GM12892 (cell line): ENCODE results near the gene PAAF1.
A peak's percentile ranks its signal among the peaks of the same experiment; 100 is the strongest.
"Not testable (repeated sequence)": the region's sequence is repeated elsewhere in the genome, so short reads cannot be mapped to it uniquely, and the experiment has no call there.

ENCODE experiments used
- DNase-seq: peaks from one replicate; pipeline ENCODE4 v3.0.0; 2011; ENCODE audit not compliant: insufficient read length
- FAIRE-seq: peaks from 2 replicates; lab custom pipeline; 2011; peaks lifted over from hg19 to GRCh38; lab: Jason Lieb, UNC
- POLR2A ChIP-seq: IDR thresholded peaks from 2 replicates; pipeline ENCODE4 v1.6.1; 2011; ENCODE audit warnings: low read depth, low read length, control low read depth
- POLR2AphosphoS5 ChIP-seq: IDR thresholded peaks from 2 replicates; pipeline ENCODE4 v1.6.1; 2011; ENCODE audit warnings: low read depth, low read length, control low read depth
- TAF1 ChIP-seq: IDR thresholded peaks from 2 replicates; pipeline ENCODE4 v1.6.1; 2011; ENCODE audit warnings: low read depth, mild to moderate bottlenecking, control low read depth, low read length, borderline replicate concordance

The PAAF1 gene

DNA sequence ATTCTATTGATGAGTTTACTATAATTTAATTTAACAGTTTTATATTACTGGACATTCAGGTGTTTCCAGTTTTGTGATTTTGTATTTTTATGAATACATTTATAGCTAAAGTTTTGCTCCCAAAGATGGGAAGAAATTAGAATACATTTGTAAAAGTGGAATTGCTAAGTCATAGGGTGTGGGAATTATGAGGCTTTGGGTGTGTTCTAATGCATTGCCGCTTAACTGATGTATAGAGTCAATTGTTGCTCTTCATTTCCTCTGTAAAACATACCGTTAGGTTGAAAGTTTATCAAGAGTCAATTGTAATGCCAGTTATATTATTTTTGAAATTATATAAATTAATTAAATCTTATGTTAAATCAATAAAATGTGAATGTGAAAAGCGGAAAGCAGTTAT lies 16.2 kb downstream of the PAAF1 start:
- no peak for FAIRE-seq
- TF ChIP-seq TAF1: no peak
- TF ChIP-seq POLR2A: no peak
- no peak for TF ChIP-seq POLR2AphosphoS5
- no peak for DNase-seq

DNA sequence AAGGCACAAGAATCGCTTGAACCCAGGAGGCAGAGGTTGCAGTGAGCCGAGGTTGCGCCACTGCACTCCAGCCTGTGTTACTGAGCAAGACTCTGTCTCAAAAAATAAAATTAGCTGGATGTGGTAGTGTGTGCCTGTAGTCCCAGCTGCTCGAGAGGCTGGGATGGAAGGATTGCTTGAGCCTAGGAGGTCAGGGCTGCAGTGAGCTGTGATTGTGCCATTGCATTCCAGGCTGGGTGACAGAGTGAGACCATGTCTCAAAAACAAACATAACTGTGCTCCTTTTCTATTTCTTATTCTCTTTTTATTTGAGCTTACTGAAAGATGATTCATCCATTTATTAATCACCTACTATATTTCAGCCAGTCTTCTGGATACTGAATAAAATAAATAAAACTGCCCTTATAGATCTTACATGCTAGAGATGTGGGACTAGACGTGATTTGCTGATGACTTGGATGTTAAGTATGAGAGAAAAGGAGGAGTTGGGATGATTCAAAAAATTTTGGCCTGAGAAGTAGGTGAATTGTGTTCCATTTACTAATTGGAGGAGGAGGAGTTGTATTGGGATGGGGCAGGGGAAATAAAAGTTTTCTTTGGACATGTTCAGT lies 18.0 kb downstream of the PAAF1 start:
- DNase-seq (no peak), FAIRE-seq (no peak)
- TF ChIP-seq POLR2A (no peak), TAF1 (no peak), POLR2AphosphoS5 (no peak)

DNA sequence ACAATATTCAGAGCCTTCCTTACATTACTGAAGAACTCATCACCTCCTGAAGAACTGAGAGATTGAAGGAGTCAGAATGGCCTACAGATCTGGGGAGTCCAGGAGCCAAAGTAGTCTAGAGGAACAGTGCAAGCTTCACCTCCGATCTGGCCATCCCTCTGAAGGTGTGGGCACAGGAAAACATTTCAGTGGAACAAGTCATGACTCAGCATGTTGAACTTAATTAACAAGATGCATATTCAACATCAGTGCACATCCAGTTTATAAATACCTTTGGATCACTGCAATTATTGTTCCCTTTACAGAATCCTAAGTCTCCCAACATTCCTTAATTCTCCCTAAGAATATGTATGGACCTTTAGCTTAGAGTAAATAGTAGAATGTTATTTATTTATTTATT lies 25.5 kb downstream of the PAAF1 start:
- TF ChIP-seq TAF1: no peak
- TF ChIP-seq POLR2A: no peak
- TF ChIP-seq POLR2AphosphoS5: no peak
- DNase-seq (no peak), FAIRE-seq (no peak)

DNA sequence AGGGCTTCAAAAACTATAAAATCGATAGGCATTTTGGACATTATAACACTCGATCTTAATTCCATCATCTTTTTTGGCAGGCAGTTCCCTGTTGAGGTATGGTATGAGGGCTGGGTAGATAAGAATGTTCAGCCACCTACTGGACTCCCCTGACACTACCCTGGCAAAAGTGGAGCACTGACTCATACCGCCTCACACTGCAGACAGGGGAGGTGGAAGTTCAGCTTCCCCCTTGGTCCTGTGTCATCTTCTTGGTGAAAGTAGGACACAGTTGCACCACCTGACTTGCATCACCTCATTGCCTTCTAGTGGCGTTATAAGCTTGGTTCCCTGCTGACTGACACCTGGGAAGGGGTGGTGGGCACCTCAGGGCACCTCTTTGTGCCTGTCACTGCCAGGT lies 30.4 kb downstream of the PAAF1 start:
- DNase-seq (no peak), FAIRE-seq (no peak)
- TF ChIP-seq POLR2A (no peak), TAF1 (no peak), POLR2AphosphoS5 (no peak)

DNA sequence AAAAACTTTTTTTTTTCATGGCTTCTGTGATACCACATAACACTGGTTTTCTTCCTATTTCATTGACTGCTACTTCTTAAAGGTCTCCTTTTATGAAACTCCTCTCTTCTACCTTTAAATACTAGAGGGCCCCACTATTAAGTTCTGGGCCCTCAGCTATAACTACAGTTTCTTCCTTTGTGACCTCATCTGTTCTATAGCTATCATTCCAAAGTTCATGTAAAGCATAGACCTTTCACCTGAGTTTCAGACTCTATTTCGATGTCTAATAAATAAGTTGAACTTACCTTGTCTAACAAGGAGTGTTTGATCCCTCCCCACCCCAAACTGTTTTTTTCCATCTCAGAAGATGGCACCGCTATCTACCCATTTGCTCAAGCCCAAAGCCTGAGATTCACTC lies 35.2 kb downstream of the PAAF1 start:
- FAIRE-seq (peak; percentile 17), DNase-seq (no peak)
- TF ChIP-seq POLR2AphosphoS5 (no peak), POLR2A (no peak), TAF1 (no peak)

DNA sequence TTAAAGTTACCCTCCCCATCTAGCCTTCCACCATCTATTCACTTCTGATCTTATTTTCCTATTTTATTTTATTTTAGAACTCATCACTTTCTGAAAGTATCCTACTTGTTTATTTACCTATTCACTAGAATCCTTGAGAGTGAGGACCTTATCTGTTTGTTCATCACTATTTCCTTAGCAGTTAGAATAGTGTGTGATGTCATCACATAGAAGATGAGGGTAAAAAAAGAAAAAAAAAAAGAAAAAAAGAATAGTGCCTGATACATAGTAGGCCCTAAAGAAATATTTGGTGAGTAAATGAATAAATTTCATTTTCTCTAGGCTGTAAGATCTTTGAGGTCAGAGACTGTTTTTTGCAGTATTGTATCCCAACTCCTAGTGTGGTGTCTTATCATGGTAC lies 36.7 kb downstream of the PAAF1 start:
- TF ChIP-seq TAF1 (no peak), POLR2AphosphoS5 (no peak), POLR2A (no peak)
- DNase-seq (no peak), FAIRE-seq (no peak)

DNA sequence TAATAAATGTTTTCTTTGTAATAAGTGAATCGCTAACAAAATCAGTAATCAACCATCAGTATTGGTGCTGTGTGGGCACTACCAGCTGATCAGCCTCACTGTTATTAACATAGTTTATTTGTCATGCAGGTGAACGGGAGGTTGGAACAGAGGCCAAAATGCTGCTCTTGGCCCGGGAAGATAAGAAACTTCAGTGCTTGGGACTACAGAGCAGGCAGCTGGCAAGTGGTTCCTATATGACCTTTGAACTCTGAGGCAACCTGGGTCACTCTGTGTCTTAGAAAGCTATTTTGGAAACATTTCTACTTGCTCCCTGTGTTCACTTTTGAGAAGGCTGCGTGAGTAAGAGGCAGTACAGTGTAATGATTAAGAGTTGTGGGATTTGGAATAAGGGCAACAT lies 37.5 kb downstream of the PAAF1 start:
- TF ChIP-seq POLR2A: no peak
- no peak for TF ChIP-seq TAF1
- no peak for TF ChIP-seq POLR2AphosphoS5
- FAIRE-seq: peak; percentile 38
- DNase-seq: no peak

DNA sequence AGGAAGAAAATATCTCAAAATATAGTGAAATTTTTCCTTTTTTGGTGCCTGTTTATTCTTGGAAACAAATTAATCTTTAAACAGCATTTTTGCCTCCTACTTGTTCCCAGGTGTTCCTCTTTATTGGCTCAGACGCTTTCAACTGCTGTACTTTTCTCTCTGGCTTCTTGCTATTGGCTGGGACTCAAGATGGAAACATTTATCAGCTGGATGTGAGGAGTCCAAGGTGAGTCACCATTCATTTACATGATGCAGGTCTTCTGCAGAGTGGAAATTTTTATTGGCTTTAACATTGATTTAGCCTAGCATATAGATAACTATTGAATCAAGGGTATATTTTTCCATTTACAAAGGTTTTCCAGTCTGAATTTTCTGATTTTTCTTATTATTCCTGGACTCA lies 39.6 kb downstream of the PAAF1 start:
- DNase-seq (no peak), FAIRE-seq (no peak)
- TF ChIP-seq TAF1 (no peak), POLR2A (no peak), POLR2AphosphoS5 (no peak)

DNA sequence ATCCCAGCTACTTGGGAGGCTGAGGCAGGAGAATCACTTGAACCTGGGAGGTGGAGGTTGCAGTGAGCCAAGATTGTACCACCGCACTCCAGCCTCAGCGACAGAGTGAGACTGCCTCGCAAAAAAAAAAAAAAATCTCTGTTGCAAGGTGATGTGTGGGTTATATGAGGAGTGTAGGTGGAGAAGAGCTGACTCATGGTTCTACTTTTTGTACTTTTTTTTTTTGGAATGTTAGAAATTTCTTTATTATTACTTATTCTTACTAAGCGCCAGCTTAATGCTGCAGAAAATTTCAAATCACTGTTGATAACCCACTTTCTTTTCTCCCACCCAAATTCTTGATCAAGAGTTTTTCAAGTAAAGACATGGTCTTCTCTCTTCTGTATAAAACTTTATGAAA lies 44.4 kb downstream of the PAAF1 start:
- TF ChIP-seq TAF1 (no peak), POLR2AphosphoS5 (no peak), POLR2A (no peak)
- DNase-seq (no peak), FAIRE-seq (no peak)

DNA sequence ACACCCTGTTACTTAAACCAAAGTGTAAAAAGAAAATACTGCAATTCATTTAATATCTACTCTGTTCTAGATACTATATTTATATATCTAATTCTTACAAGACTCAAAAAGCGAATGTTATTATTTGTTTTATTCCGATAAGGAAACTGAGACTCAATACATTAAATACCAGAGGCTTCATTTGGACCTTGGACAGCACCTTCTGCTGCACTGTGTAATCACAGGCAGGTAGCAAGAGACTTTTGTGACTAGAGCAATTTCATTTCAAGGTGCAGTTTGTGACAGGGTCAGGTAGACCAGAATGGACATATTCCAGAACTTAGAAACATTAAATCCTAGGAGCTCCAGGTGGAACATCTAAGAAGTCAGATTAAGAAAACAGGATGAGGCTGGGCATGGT lies 52.6 kb downstream of the PAAF1 start:
- FAIRE-seq (no peak), DNase-seq (no peak)
- TF ChIP-seq TAF1 (no peak), POLR2AphosphoS5 (no peak), POLR2A (no peak)

DNA sequence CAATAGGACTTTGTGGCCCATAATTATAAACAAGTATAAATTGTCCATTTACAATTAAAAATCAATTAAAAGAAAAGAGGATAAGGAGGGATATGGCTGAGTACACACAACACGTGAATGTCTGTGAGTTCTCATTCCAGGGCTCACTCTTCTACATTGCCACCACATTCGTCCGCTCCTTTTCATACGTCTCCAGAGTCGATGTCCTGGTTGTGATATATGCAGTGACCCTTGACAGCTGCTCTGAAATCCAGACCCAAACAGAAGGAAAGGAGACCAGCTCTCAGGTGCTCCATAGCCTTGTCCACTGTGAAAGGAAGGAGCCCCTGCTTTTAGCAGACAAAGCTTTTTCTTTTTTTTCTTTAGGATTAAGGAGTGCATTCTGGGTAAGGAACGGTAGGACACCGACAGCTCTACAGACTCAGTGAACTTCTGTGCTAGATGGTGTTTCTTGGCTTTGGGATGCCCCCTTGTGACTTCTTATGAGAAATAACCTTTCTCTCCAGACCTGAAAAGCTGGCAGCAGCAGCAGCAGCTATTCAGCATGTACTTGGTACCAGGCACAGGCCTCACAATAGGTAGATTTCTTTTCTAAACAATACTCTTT lies 54.3 kb downstream of the PAAF1 start:
- FAIRE-seq (peak; percentile 40), DNase-seq (no peak)
- TF ChIP-seq TAF1: no peak
- no peak for TF ChIP-seq POLR2AphosphoS5
- no peak for TF ChIP-seq POLR2A

DNA sequence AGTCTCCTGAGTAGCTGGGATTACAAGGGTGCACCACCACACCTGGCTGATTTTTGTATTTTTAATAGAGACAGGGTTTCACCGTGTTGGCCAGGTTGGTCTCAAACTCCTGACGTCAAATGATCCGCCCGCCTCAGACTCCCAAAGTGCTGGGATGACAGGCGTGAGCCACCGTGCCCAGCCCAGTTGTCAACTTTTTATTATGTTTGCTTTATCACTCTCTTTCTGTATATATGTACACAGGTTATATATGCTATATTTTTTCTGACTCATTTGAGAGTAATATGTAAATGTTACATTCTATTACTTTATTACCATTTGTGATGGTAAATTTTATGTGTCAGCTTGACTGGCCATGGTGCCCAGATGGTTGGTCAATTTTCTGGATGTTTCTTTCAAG lies 55.2 kb downstream of the PAAF1 start:
- FAIRE-seq (no peak), DNase-seq (no peak)
- TF ChIP-seq POLR2A (no peak), TAF1 (no peak), POLR2AphosphoS5 (no peak)

DNA sequence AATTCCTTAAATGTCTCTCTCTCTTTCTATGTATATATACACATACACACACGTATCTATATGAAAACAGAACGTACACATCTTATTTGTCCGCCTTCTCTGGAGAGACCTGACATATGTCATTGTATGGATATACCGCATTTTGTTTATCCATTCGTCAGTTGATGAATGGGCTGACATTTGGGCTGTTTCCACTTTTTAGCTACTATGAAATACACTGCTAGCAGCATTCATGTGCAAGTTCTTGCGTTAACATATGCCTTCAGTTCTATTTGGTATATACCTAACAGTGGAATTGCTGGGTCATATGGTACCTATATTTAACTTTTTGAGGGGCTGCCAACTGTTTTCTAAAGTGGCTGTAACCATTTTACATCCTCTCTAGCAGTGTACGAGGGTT lies 56.0 kb downstream of the PAAF1 start:
- no peak for DNase-seq
- FAIRE-seq: peak; percentile 9

DNA sequence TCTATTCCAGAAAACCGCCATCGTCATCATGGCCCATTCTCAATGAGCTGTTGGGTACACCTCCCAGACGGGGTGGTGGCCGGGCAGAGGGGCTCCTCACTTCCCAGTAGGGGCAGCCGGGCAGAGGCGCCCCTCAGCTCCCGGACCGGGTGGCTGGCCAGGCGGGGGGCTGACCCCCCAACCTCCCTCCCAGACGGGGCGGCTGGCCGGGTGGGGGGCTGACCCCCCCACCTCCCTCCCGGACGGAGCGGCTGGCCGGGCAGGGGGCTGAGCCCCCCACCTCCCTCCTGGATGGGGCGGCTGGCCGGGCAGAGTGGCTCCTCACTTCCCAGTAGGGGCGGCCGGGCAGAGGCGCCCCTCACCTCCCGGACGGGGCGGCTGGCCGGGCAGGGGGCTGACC lies 59.2 kb downstream of the PAAF1 start:
- FAIRE-seq, DNase-seq: not testable (repeated sequence)

More for the DNA sequence above, 56.0 kb downstream of the PAAF1 start:
- TF ChIP-seq POLR2AphosphoS5 (no peak), TAF1 (no peak), POLR2A (no peak)
